ENCODE results near the gene CPA4.

The CPA4 gene

GRCh38 chr7:130346941-130347340 lies 54.0 kb downstream of the CPA4 start:
- H3F3A ChIP-seq (ENCODE audit: insufficient read depth, low read length), result no peaks in the 10 kb centered on the region
- H4K20me1 ChIP-seq (ENCODE audit: insufficient read depth, low read length), result no peaks in the 10 kb centered on the region
- no peaks in the 10 kb centered on the region for H3K9me3 ChIP-seq (replicated peaks; ENCODE audit: insufficient read depth, low read length)
- H3K79me2 ChIP-seq (ENCODE audit: low read length), result no peaks in the 10 kb centered on the region
- no peak overlapping the region for H3K9ac ChIP-seq (ENCODE audit: low read length)
- H2AFZ ChIP-seq (ENCODE audit: low read length), result no peak overlapping the region
- no peak for DNase-seq
- H3K27ac ChIP-seq (ENCODE audit: low read length), result no peak overlapping the region
- no peak overlapping the region for H3K4me3 ChIP-seq (ENCODE audit: low read length)
- no peak overlapping the region for H3K4me2 ChIP-seq (ENCODE audit: low read depth, low read length)
- H3K36me3 ChIP-seq (replicated peaks; ENCODE audit: insufficient read depth, low read length), result no peaks in the 10 kb centered on the region
- no peaks in the 10 kb centered on the region for H3K4me1 ChIP-seq (ENCODE audit: low read length)
- no peaks in the 10 kb centered on the region for H3K27me3 ChIP-seq (replicated peaks; ENCODE audit: insufficient read depth, low read length)
- TF ChIP-seq CTCF (IDR thresholded peaks at IDR 0.05; ENCODE audit: low read length) (no peak), EZH2 (optimal IDR thresholded peaks at IDR 0.05; ENCODE audit: low read depth, low read length) (no peak), EZH2phosphoT487 (IDR thresholded peaks at IDR 0.05; ENCODE audit: low read length) (no peak)
- H3K9me2 ChIP-seq (replicated peaks; ENCODE audit: insufficient read depth, low read length), result no peaks in the 10 kb centered on the region

- Histone ChIP-seq H3K4me2 (ENCODE audit: low read depth, low read length) (no peak overlapping the region), H3K27me3 (replicated peaks; ENCODE audit: insufficient read depth, low read length) (no peaks in the 10 kb centered on the region), H2AFZ (ENCODE audit: low read length) (no peak overlapping the region), H3K79me2 (ENCODE audit: low read length) (no peaks in the 10 kb centered on the region), H3K9me3 (replicated peaks; ENCODE audit: insufficient read depth, low read length) (no peaks in the 10 kb centered on the region), H4K20me1 (ENCODE audit: insufficient read depth, low read length) (no peaks in the 10 kb centered on the region), H3K36me3 (replicated peaks; ENCODE audit: insufficient read depth, low read length) (no peaks in the 10 kb centered on the region), H3K27ac (ENCODE audit: low read length) (no peak overlapping the region), H3F3A (ENCODE audit: insufficient read depth, low read length) (no peaks in the 10 kb centered on the region), H3K4me1 (ENCODE audit: low read length) (no peaks in the 10 kb centered on the region), H3K9ac (ENCODE audit: low read length) (no peak overlapping the region), H3K4me3 (ENCODE audit: low read length) (no peak overlapping the region), H3K9me2 (replicated peaks; ENCODE audit: insufficient read depth, low read length) (no peaks in the 10 kb centered on the region)
- TF ChIP-seq EZH2 (optimal IDR thresholded peaks at IDR 0.05; ENCODE audit: low read depth, low read length) (no peak), EZH2phosphoT487 (IDR thresholded peaks at IDR 0.05; ENCODE audit: low read length) (no peak), CTCF (IDR thresholded peaks at IDR 0.05; ENCODE audit: low read length) (no peak)
- DNase-seq, result no peak
These were observed 57.2 kb downstream of the CPA4 start for GRCh38 chr7:130349911-130350782.

GRCh38 chr7:130350945-130351790 lies 58.2 kb downstream of the CPA4 start:
- no peaks in the 10 kb centered on the region for H3K9me3 ChIP-seq (replicated peaks; ENCODE audit: insufficient read depth, low read length)
- H3K36me3 ChIP-seq (replicated peaks; ENCODE audit: insufficient read depth, low read length), result no peaks in the 10 kb centered on the region
- no peak for TF ChIP-seq CTCF (IDR thresholded peaks at IDR 0.05; ENCODE audit: low read length)
- TF ChIP-seq EZH2 (optimal IDR thresholded peaks at IDR 0.05; ENCODE audit: low read depth, low read length), result no peak
- no peak for TF ChIP-seq EZH2phosphoT487 (IDR thresholded peaks at IDR 0.05; ENCODE audit: low read length)
- H3K4me1 ChIP-seq (ENCODE audit: low read length), result no peaks in the 10 kb centered on the region
- no peak overlapping the region for H2AFZ ChIP-seq (ENCODE audit: low read length)
- no peaks in the 10 kb centered on the region for H3K79me2 ChIP-seq (ENCODE audit: low read length)
- no peaks in the 10 kb centered on the region for H3F3A ChIP-seq (ENCODE audit: insufficient read depth, low read length)
- DNase-seq, result no peak
- no peak overlapping the region for H3K4me2 ChIP-seq (ENCODE audit: low read depth, low read length)
- H3K4me3 ChIP-seq (ENCODE audit: low read length), result no peak overlapping the region
- no peaks in the 10 kb centered on the region for H3K9me2 ChIP-seq (replicated peaks; ENCODE audit: insufficient read depth, low read length)
- no peak overlapping the region for H3K9ac ChIP-seq (ENCODE audit: low read length)
- no peak overlapping the region for H3K27ac ChIP-seq (ENCODE audit: low read length)
- H3K27me3 ChIP-seq (replicated peaks; ENCODE audit: insufficient read depth, low read length), result no peaks in the 10 kb centered on the region
- no peaks in the 10 kb centered on the region for H4K20me1 ChIP-seq (ENCODE audit: insufficient read depth, low read length)

Measured in MM.1S (cell line).